Measurements from ENCODE around the gene CLCN5.

The CLCN5 gene

GRCh38 chrX:49988143-49988542 is 65.7 kb downstream of the CLCN5 start:
- Histone ChIP-seq H3K27ac (ENCODE audit: low read length) (no peak overlapping the region), H3K4me1 (ENCODE audit: low read length) (no peaks in the 10 kb centered on the region), H3K4me3 (ENCODE audit: low read length) (no peak overlapping the region), H3K9me3 (replicated peaks; ENCODE audit: insufficient read depth, low read length) (no peaks in the 10 kb centered on the region), H3K4me2 (ENCODE audit: low read depth, low read length) (no peak overlapping the region), H4K20me1 (ENCODE audit: insufficient read depth, low read length) (no peaks in the 10 kb centered on the region), H3K9me2 (replicated peaks; ENCODE audit: insufficient read depth, low read length) (no peaks in the 10 kb centered on the region), H3K9ac (ENCODE audit: low read length) (no peak overlapping the region), H3F3A (ENCODE audit: insufficient read depth, low read length) (no peaks in the 10 kb centered on the region), H2AFZ (ENCODE audit: low read length) (no peak overlapping the region), H3K36me3 (replicated peaks; ENCODE audit: insufficient read depth, low read length) (no peaks in the 10 kb centered on the region), H3K27me3 (replicated peaks; ENCODE audit: insufficient read depth, low read length) (no peaks in the 10 kb centered on the region), H3K79me2 (ENCODE audit: low read length) (no peaks in the 10 kb centered on the region)
- no peak for TF ChIP-seq EZH2phosphoT487 (IDR thresholded peaks at IDR 0.05; ENCODE audit: low read length)
- no peak for TF ChIP-seq CTCF (IDR thresholded peaks at IDR 0.05; ENCODE audit: low read length)
- TF ChIP-seq EZH2 (optimal IDR thresholded peaks at IDR 0.05; ENCODE audit: low read depth, low read length), result no peak
- DNase-seq, result no peak

- H4K20me1 ChIP-seq (ENCODE audit: insufficient read depth, low read length), result no peaks in the 10 kb centered on the region
- no peaks in the 10 kb centered on the region for H3K9me2 ChIP-seq (replicated peaks; ENCODE audit: insufficient read depth, low read length)
- no peak for DNase-seq
- H3K4me1 ChIP-seq (ENCODE audit: low read length), result no peaks in the 10 kb centered on the region
- H3K9ac ChIP-seq (ENCODE audit: low read length), result no peak overlapping the region
- H2AFZ ChIP-seq (ENCODE audit: low read length), result no peak overlapping the region
- H3K27ac ChIP-seq (ENCODE audit: low read length), result no peak overlapping the region
- H3K36me3 ChIP-seq (replicated peaks; ENCODE audit: insufficient read depth, low read length), result no peaks in the 10 kb centered on the region
- no peaks in the 10 kb centered on the region for H3F3A ChIP-seq (ENCODE audit: insufficient read depth, low read length)
- no peak for TF ChIP-seq EZH2phosphoT487 (IDR thresholded peaks at IDR 0.05; ENCODE audit: low read length)
- no peak for TF ChIP-seq CTCF (IDR thresholded peaks at IDR 0.05; ENCODE audit: low read length)
- no peak for TF ChIP-seq EZH2 (optimal IDR thresholded peaks at IDR 0.05; ENCODE audit: low read depth, low read length)
- no peak overlapping the region for H3K4me3 ChIP-seq (ENCODE audit: low read length)
- no peaks in the 10 kb centered on the region for H3K79me2 ChIP-seq (ENCODE audit: low read length)
- H3K27me3 ChIP-seq (replicated peaks; ENCODE audit: insufficient read depth, low read length), result no peaks in the 10 kb centered on the region
- no peaks in the 10 kb centered on the region for H3K9me3 ChIP-seq (replicated peaks; ENCODE audit: insufficient read depth, low read length)
- no peak overlapping the region for H3K4me2 ChIP-seq (ENCODE audit: low read depth, low read length)
Observed at GRCh38 chrX:49991758-49992157, 69.4 kb downstream of the CLCN5 start.

- Histone ChIP-seq H3F3A (ENCODE audit: insufficient read depth, low read length) (no peaks in the 10 kb centered on the region), H3K4me3 (ENCODE audit: low read length) (no peak overlapping the region), H3K9me2 (replicated peaks; ENCODE audit: insufficient read depth, low read length) (no peaks in the 10 kb centered on the region), H3K79me2 (ENCODE audit: low read length) (no peaks in the 10 kb centered on the region), H3K27me3 (replicated peaks; ENCODE audit: insufficient read depth, low read length) (no peaks in the 10 kb centered on the region), H3K27ac (ENCODE audit: low read length) (no peak overlapping the region), H3K4me2 (ENCODE audit: low read depth, low read length) (no peak overlapping the region), H3K36me3 (replicated peaks; ENCODE audit: insufficient read depth, low read length) (no peaks in the 10 kb centered on the region), H3K9ac (ENCODE audit: low read length) (no peak overlapping the region), H3K4me1 (ENCODE audit: low read length) (no peaks in the 10 kb centered on the region), H4K20me1 (ENCODE audit: insufficient read depth, low read length) (no peaks in the 10 kb centered on the region), H3K9me3 (replicated peaks; ENCODE audit: insufficient read depth, low read length) (no peaks in the 10 kb centered on the region), H2AFZ (ENCODE audit: low read length) (no peak overlapping the region)
- DNase-seq, result no peak
- TF ChIP-seq CTCF (IDR thresholded peaks at IDR 0.05; ENCODE audit: low read length) (no peak), EZH2 (optimal IDR thresholded peaks at IDR 0.05; ENCODE audit: low read depth, low read length) (no peak), EZH2phosphoT487 (IDR thresholded peaks at IDR 0.05; ENCODE audit: low read length) (no peak)
Observed at GRCh38 chrX:49992853-49993252, 70.5 kb downstream of the CLCN5 start.
